GM10248 (cell line): ENCODE results near the gene SIRPA.

Experiments used
- CTCF ChIA-PET: fragments of 300-600 bp; sonication (Branson Sonifier 250); formaldehyde crosslinking; extraction: SDS; loops from one replicate; lab custom pipeline; 2021; ENCODE audit warnings: antibody characterized with exemption; lab: Yijun Ruan, JAX
- POLR2A ChIA-PET: fragments of 350-650 bp; sonication (Branson Sonifier 250); formaldehyde crosslinking; extraction: SDS; loops from one replicate; lab custom pipeline; 2020; ENCODE audit warnings: antibody characterized with exemption; lab: Yijun Ruan, JAX
- DNase-seq: peaks from one replicate; pipeline ENCODE4 v3.0.0; 2012; ENCODE audit errors: extremely low spot score
- CTCF ChIP-seq: IDR thresholded peaks from 2 replicates; pipeline ENCODE4 v1.5.1; 2012; ENCODE audit warnings: mild to moderate bottlenecking, low read depth; ENCODE audit errors: extremely low read depth, missing control alignments, control extremely low read depth

The SIRPA gene

GRCh38 chr20:1851396-1851795, 43.8 kb upstream of the SIRPA start:
- ChIA-PET POLR2A (no interaction called here), CTCF (interaction anchor here (0.8 to 3.0 kb wide), 4 partner anchors 8 to 75 kb away, joined by 3 to 9 read pairs (median 4); no protein-coding TSS in a partner anchor)
- TF ChIP-seq CTCF: no peak
- no peak for DNase-seq

GRCh38 chr20:1853473-1853872, 41.7 kb upstream of the SIRPA start:
- no peak for TF ChIP-seq CTCF
- no peak for DNase-seq
- CTCF ChIA-PET: interaction anchor here (1.2 to 3.0 kb wide), 2 partner anchors 10 to 77 kb away, joined by 3 to 9 read pairs; no protein-coding TSS in a partner anchor
- POLR2A ChIA-PET: no interaction called here

- no peak for TF ChIP-seq CTCF
- DNase-seq: no peak
- CTCF ChIA-PET: no interaction called here
- POLR2A ChIA-PET: no interaction called here
Measured at GRCh38 chr20:1854246-1854645, 41.0 kb upstream of the SIRPA start.

- ChIA-PET POLR2A (no interaction called here), CTCF (interaction anchor here (1.2 to 1.5 kb wide), 3 partner anchors 13 to 351 kb away, joined by 3 to 5 read pairs (median 5); no protein-coding TSS in a partner anchor)
- TF ChIP-seq CTCF: no peak
- DNase-seq: no peak
Measured at GRCh38 chr20:1855109-1855508, 40.1 kb upstream of the SIRPA start.

- TF ChIP-seq CTCF: no peak
- CTCF ChIA-PET: interaction anchor here (1.1 to 1.5 kb wide), 4 partner anchors 12 to 352 kb away, joined by 3 to 5 read pairs (median 4); no protein-coding TSS in a partner anchor
- DNase-seq: no peak
- POLR2A ChIA-PET: no interaction called here
Measured at GRCh38 chr20:1855690-1856089, 39.5 kb upstream of the SIRPA start.

GRCh38 chr20:1856424-1856823, 38.8 kb upstream of the SIRPA start:
- DNase-seq: no peak
- TF ChIP-seq CTCF: no peak
- CTCF ChIA-PET: interaction anchor here (1.1 to 1.4 kb wide), 4 partner anchors 12 to 80 kb away, joined by 3 to 4 read pairs (median 3); no protein-coding TSS in a partner anchor
- POLR2A ChIA-PET: no interaction called here
